ENCODE measurements around the gene TMEM255B.
"Not testable (repeated sequence)": the region's sequence is repeated elsewhere in the genome, so short reads cannot be mapped to it uniquely, and the experiment has no call there.

Gene TMEM255B

DNA sequence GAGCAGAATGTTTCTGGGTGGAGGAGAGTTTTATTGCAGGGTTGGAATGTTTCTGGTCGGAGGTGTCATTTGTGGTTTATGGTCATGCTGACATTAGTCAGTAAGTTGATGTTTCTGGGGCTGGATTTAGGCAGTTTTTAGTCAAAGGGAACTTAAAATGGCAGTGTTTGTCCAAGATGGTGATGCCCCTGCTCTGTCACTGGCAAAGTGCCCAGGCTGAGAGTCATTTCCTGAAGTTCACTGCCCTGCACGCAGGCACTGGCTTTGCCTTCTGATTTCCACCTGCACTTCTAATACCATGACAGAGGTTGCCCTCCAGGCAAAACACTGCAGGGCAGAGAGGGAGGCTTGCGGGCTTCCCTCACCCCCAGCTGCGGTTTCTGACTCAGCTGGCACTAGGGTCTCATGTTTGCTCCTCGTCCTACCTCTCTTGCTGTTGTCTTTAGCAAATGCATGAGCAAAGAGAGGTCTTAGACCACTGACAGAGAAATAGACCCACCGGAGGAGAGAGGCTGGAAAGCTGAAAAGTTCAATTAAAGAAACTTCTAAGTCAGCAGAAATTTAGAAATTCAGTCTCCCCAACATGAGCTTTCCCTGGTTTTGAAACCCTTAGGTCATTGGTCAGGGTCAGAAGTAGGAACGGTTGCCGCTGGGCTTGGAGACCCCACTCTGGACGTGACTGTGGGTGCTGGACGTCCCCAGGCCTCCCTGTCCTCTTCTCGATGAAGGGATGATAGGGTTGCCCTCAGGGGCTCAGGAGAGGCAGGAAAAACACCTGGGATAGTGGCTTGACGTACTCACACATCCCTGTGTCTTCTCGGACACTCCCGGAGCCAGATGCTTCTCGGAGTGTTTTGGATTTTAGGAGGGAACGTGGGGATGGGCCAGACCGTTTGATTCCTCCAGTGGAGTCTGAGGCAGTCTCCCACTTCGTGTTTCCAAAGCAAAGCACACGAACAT, 26.3 kb downstream of the TMEM255B start:
- no peak for DNase-seq (ENCODE audit: extremely low read depth in 1 of 2, low read depth in 1 of 2)

GRCh38 chr13:113786262-113786841, 27.3 kb downstream of the TMEM255B start:
- DNase-seq (ENCODE audit: extremely low read depth in 1 of 2, low read depth in 1 of 2) = no peak

GRCh38 chr13:113787694-113788093, 28.7 kb downstream of the TMEM255B start:
- DNase-seq (ENCODE audit: extremely low read depth in 1 of 2, low read depth in 1 of 2) = no peak

DNA sequence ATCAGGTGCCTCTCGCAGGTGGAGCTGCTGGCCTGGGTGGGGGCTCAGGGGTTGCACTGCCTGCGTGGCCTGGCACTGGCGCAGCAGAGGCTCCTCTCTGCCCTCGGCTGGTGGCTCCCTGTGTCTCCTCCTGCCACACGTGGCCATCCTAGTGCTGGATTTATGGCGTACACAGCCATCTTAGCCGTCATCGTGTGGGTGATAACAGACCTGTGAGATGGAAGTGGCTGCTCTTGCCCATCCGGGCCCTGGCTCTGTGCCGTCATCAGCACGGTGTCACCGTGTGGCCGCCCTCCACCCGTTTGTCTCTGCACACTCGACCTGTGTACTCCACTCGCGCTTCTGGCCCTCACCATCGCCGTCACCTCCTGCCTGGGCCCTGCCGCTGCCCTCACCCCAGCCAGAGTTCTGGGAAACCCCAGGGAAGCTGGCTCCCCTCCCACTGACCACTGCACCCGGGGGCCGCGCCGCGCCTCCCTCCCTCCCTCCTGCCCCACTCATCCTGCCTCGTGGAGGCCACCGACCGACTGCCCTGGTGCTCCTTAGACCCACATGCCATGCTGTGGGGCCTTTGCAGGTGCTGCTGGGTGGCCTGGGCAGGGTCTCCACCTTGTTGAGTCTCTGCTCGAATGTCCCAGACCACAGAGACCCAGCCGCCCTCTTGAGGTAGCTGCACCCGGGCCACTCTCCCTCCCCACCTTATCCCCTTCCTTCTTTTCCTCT, 29.5 kb downstream of the TMEM255B start:
- DNase-seq (ENCODE audit: extremely low read depth in 1 of 2, low read depth in 1 of 2) = no peak

- DNase-seq (ENCODE audit: extremely low read depth in 1 of 2, low read depth in 1 of 2) = no peak
Observed at GRCh38 chr13:113789167-113789566, 30.1 kb downstream of the TMEM255B start.

GRCh38 chr13:113789931-113790330, 30.9 kb downstream of the TMEM255B start:
- not testable (repeated sequence) for DNase-seq (ENCODE audit: extremely low read depth in 1 of 2, low read depth in 1 of 2)

DNA sequence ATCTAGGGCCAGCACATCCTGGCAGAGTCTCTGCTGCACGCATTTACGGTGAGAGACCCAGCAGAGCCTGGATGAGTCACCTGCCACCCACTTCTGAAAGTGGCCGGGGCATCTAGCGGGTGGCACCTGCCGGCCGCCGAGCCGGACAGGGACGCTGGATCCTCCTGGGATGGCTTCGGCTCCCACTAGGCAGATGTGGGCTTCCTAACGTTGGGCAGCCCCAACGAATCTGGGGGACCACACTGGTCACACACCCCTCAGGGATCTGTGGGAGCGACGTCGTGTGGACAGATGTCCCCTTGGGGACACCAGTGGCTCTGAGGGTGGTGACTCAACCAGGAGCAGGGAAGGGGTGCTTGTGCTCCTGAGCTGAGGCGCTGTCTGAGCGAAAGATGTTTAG, 32.2 kb downstream of the TMEM255B start:
- no peak for DNase-seq (ENCODE audit: extremely low read depth in 1 of 2, low read depth in 1 of 2)

DNA sequence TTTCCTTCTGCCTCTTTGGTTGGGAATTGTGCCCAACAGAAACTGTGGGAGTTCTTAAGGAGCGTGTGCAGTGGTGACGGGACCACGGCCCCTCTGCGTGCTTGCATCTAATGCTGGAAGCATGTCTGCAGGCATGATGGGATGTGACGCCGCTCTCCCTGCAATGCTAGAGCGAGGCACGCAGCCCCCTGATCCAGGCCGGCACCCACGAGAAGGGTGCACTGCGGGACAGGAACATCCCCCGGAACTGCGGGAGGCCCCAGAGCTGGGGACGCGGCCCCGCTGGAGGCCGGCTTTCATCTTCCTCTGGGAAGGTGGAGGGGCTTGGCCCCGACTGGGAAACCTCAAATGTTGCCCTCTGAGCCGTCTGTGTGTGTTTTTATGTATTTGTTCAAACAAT, 32.7 kb downstream of the TMEM255B start:
- no peak for DNase-seq (ENCODE audit: extremely low read depth in 1 of 2, low read depth in 1 of 2)

GRCh38 chr13:113792236-113792770, 33.3 kb downstream of the TMEM255B start:
- DNase-seq (ENCODE audit: extremely low read depth in 1 of 2, low read depth in 1 of 2) = no peak

DNA sequence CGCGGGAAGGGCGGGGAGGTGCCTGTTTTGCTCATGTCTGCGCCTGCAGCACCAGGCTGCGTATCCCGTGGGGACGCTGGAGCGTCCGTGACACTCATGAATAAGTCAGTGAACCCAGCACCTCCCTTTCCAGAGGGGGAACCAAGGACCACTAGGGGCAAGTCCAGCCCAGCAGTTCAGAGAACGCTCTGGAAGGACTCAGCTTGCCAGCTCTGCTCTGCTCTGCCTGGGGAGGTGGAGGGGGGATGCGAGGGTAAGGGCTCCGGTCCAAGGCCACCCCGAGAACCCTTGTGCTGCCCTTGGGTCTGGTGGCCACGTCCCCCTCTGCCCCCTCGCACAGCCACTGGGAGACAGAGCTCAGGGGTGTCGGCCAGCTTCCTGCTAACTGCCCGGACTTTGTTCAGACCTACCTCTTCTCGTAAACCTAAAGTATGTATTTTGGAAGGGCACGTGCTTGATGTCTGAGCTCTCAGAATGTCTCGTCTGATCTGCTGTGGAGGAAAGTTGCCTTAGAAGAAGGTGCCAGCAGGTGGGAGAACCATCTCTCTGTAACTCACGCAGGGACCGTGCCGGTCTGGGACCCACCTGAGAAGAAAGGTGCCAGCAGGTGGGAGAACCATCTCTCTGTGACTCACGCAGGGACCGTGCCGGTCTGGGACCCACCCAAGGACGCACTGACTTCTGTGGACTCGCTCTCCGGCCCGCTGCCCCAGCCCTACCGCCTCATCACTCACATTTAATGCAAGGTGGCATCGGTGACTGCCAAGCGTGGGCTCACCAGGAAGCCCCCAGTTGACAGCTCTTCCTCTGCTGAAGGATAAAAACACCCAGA, 34.1 kb downstream of the TMEM255B start:
- no peak for DNase-seq (ENCODE audit: extremely low read depth in 1 of 2, low read depth in 1 of 2)

- DNase-seq (ENCODE audit: extremely low read depth in 1 of 2, low read depth in 1 of 2) = no peak
Observed at GRCh38 chr13:113793718-113794085, 34.7 kb downstream of the TMEM255B start.

- DNase-seq (ENCODE audit: extremely low read depth in 1 of 2, low read depth in 1 of 2) = no peak
Observed at GRCh38 chr13:113794086-113794485, 35.1 kb downstream of the TMEM255B start.

DNA sequence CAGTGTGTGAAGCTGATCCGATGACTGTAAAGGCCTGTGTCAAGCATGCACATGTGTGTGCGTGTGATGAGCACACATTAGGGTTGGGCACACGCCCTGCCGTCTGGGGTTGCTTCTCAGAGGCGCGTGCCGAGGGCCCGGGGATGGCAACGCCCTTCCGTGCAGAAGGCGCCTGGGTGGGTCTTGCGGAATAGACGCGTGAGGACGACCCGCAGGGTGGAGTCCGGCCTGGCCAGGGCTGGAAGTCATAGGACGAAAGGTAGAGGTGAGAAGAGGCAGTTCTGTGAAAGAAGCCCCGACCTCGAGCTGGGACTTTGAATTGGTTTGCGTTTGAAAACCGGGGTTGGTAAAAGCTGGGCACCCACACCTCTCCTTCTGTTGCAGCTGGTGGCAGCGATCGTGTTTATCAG, 35.7 kb downstream of the TMEM255B start:
- DNase-seq (ENCODE audit: extremely low read depth in 1 of 2, low read depth in 1 of 2) = no peak

DNA sequence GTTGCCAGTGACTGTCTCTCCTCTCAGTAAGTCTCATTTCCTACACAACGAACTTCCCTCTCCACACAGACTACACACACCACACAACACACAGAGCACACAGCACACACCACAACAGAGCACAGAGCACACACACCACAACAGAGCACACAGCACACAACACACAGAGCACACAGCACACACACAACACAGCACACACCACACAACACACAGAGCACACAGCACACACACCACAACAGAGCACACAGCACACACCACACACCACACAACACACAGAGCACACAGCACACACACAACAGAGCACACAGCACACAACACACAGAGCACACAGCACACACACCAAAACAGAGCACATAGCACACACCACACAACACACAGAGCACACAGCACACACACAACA, 36.3 kb downstream of the TMEM255B start:
- DNase-seq (ENCODE audit: extremely low read depth in 1 of 2, low read depth in 1 of 2) = not testable (repeated sequence)

DNA sequence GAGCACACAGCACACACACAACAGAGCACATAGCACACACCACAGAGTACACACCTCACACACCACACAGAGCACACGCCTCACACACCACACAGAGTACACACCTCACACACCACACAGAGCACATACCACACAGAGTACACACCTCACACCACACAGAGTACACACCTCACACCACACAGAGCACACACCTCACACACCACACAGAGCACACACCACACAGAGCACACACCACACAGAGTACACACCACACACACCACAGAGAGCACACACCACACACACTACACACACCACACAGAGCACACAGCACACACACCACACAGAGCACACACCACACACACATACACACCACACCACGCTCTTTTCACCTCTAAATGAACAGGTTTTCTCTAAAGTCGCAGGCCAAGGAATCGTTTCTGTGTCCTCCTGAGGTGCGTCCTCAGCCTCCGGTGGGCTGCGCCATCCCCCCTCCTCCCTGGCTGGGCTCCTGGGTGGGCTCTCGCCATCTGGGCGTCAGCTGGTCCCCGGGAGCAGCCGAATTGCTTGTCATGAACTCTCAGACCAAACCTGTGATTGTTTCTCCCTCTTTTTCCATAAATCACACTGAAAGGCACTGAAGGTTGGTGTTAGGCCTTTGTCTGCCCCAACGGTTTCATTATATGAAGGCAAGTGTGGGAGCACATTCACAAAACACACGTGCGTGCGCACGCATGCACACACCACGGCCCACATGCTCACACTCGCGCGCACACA, 37.4 kb downstream of the TMEM255B start:
- no peak for DNase-seq (ENCODE audit: extremely low read depth in 1 of 2, low read depth in 1 of 2)

DNA sequence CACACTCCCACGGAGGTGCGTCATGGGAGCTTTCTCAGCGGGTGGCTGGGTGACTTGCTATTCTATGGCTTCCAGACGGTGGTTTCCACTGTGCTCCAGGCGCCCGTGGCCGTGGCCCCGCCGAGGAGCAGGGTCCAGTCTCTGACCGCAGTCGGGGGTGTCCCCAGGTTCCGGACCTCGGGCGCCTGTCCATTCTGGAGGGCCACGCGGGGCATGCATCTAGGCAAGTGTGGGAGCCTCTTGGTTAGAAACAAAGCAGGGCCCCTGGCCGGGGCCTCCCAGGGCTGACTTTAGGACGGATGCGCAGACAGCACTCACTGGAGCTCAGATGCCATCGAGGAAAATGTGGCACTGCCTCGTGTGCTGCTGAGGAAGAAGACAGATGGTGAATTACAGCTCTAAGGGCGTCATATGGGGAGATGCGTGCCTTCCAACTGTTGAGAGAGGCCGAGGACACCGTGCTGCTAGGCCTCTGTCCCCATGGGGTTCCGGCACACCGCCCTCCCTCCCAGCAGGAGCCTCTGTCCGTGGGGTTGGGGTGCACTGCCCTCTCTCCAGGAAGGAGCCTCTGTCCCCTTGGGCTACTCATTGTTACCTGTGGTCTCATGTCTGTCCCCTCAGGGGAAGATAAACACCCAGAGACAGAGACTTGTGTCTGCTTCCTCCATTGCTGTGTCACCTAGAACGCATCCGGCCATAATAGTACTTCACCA, 38.1 kb downstream of the TMEM255B start:
- DNase-seq (ENCODE audit: extremely low read depth in 1 of 2, low read depth in 1 of 2) = no peak

DNA sequence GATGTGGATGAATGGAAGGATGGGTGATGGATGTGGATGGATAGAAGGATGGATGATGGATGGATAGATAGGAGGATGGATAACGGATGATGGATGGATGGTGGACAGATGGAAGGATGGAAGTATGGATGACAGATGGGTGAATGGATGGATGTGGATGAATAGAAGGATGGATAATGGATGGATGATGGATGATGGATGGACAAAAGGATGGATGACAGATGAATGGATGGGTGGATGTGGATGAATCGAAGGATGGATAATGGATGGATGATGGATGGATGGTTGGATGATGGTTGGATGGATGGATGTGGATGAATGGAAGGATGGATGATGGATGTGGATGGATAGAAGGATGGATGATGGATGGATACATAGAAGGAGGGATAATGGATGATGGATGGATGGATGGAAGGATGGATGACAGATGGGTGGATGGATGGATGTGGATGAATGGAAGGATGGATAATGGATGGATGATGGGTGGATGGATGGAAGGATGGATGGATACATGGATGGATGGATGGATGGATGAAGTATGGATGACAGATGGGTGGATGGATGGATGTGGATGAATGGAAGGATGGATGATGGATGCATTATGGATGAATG, 39.3 kb downstream of the TMEM255B start:
- no peak for DNase-seq (ENCODE audit: extremely low read depth in 1 of 2, low read depth in 1 of 2)

DNA sequence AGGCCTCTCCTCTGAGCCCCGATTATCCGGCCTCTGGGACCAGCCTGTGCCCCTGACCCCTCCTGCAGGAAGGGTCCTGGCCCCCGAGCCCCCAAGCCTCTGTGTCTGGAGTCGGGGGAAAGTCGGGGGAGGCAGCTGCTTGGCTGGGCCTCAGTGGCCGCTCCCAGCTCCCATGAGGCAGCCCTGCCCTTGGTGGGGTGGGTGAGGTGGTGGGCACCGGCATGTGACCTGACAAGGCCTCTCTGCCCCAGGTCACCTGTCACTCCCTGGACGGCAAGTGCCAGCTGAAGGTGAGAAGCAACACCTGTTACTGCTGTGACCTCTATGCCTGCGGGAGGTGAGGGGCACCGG, 41.5 kb downstream of the TMEM255B start:
- no peak for DNase-seq (ENCODE audit: extremely low read depth in 1 of 2, low read depth in 1 of 2)
